Chondrocyte (in vitro differentiated cells): ENCODE measurements around the gene PRM3. TPM values are rescaled to one million over a fixed set of nuclear protein-coding genes. Genes with fewer than 3 reads are reported as not detected.

Experiments used
- DNase-seq: peaks from one replicate; pipeline ENCODE4 v3.0.0; 2021; ENCODE audit warnings: mixed read lengths, low spot score
- H3K27ac Mint-ChIP-seq: one replicate; pipeline ENCODE4 v1.8.0; 2021; ENCODE audit warnings: mild to moderate bottlenecking, moderate library complexity, mixed read lengths; ENCODE audit not compliant: unreplicated experiment
- H3K27me3 Mint-ChIP-seq: 2 replicates; pipeline ENCODE4 v1.8.0; 2021; ENCODE audit warnings: low read depth, mixed read lengths
- H3K36me3 Mint-ChIP-seq: 2 replicates; pipeline ENCODE4 v1.8.0; 2021; ENCODE audit warnings: low read depth, mixed read lengths
- H3K4me1 Mint-ChIP-seq: 2 replicates; pipeline ENCODE4 v1.8.0; 2021; ENCODE audit warnings: low read depth, mild to moderate bottlenecking, mixed read lengths
- H3K4me3 Mint-ChIP-seq: one replicate; pipeline ENCODE4 v1.8.0; 2021; ENCODE audit warnings: mild to moderate bottlenecking, moderate library complexity, mixed read lengths; ENCODE audit not compliant: unreplicated experiment
- H3K9me3 Mint-ChIP-seq: 2 replicates; pipeline ENCODE4 v1.8.0; 2021; ENCODE audit warnings: low read depth, mixed read lengths
- total RNA-seq: library from RNA; stranded (reverse); gene quantifications from 3 replicates; pipeline ENCODE4 v1.2.1, GENCODE V29; 2021
- TF ChIP-seq, protein P1 (sequence below): fragments of 200-600 bp; sonication (generic); IDR thresholded peaks from 2 replicates; pipeline ENCODE4 v1.5.0; 2021; ENCODE audit warnings: antibody characterized with exemption, mild to moderate bottlenecking, moderate library complexity

The PRM3 gene
- total RNA-seq, 1 donor from 2014 or later = not detected

DNA sequence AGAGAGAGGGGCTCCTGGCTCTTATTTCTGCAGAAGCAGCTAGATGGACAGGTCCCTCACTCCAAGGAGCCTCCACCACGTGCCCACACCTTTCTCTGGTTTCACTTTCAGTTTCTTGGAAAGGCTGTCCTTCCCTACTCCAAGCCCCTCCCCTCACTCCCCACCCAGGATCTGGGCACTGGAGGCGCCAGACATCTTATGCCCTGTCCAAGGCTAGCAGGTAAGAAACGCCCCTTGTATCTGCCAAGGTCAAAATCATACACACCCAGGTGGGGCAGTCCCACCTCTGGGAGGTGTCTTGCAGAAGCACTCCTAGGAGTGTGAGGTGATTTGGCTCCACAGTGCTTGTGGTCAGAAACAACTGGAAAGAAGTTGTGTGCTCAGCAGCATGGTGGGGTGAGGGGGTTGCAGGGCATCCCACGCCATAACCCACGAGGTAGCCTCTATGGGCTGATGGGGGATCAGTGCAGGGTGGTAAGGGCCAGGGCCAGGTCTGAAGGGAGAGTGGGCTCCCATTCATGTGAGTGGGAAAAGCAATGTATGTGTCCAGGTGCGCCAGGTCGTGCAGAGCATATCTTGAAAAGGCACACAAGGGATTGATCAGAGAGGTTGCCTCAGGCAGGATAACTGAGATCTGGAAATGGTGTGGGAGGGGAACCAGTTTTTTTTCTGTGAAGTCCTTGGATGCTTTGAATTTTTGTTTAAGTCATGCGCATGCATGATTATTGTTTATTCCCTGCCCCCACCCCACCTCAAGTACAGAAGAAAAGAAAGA is 39.5 kb upstream of the PRM3 start:
- no peaks in the 10 kb centered on the region for H3K9me3 Mint-ChIP-seq
- H3K4me1 Mint-ChIP-seq = peaks cover 50% of the 10 kb centered on the region
- TF ChIP-seq, protein P1, sequence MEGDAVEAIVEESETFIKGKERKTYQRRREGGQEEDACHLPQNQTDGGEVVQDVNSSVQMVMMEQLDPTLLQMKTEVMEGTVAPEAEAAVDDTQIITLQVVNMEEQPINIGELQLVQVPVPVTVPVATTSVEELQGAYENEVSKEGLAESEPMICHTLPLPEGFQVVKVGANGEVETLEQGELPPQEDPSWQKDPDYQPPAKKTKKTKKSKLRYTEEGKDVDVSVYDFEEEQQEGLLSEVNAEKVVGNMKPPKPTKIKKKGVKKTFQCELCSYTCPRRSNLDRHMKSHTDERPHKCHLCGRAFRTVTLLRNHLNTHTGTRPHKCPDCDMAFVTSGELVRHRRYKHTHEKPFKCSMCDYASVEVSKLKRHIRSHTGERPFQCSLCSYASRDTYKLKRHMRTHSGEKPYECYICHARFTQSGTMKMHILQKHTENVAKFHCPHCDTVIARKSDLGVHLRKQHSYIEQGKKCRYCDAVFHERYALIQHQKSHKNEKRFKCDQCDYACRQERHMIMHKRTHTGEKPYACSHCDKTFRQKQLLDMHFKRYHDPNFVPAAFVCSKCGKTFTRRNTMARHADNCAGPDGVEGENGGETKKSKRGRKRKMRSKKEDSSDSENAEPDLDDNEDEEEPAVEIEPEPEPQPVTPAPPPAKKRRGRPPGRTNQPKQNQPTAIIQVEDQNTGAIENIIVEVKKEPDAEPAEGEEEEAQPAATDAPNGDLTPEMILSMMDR = no peak
- no peaks in the 10 kb centered on the region for H3K36me3 Mint-ChIP-seq
- H3K27ac Mint-ChIP-seq = peak overlapping the region; percentile 19
- no peak for DNase-seq
- no peak overlapping the region for H3K4me3 Mint-ChIP-seq
- no peaks in the 10 kb centered on the region for H3K27me3 Mint-ChIP-seq

DNA sequence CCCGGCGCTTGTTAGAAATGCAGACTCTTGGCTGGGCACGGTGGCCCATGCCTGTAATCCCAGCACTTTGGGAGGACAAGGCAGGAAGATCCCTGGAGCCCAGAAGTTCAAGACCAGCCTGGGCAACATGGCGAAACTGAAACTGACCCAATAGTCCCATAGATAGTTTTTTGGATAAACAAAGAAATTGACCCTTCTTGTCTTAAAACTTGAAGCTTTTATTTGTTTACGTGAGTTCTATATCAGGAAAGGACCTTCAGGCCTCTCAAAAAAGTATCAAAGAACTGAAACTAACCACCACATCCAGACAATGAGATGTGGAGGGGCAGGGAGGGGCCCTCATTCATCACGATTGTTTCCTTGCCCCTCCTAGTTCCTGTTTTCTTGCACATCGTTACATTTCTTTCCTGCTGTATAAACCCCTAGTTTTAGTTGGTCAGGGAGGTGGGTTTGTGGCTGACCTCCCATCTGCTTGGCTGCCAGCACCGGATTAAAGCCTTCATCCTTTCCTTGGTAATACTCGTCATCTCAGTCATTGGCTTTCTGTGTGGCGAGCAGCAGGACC is 37.6 kb upstream of the PRM3 start:
- H3K27me3 Mint-ChIP-seq = no peaks in the 10 kb centered on the region
- H3K36me3 Mint-ChIP-seq = peaks cover 2% of the 10 kb centered on the region
- no peak overlapping the region for H3K27ac Mint-ChIP-seq
- no peaks in the 10 kb centered on the region for H3K9me3 Mint-ChIP-seq
- DNase-seq = no peak
- no peak overlapping the region for H3K4me3 Mint-ChIP-seq
- H3K4me1 Mint-ChIP-seq = peaks cover 43% of the 10 kb centered on the region
- TF ChIP-seq, protein P1 = no peak

DNA sequence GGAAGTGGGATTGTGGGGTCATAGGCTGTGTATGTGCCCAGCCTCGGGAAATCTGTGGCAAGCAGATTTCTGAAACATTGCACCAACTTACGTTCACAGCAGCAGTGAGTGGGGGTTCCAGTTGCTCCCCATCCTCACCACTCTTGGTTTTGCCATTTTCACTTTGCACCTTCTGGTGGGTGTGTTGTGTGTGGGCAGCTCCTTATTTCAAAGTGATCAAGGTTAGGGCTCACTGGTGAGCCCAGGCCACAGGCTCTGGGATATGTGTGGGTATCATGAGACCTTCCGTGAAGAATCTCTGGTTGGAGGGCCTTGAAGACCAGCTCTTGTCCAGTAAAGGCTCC is 37.2 kb upstream of the PRM3 start:
- Mint-ChIP-seq H3K36me3 (peaks cover 2% of the 10 kb centered on the region), H3K9me3 (no peaks in the 10 kb centered on the region), H3K27me3 (no peaks in the 10 kb centered on the region), H3K27ac (no peak overlapping the region), H3K4me1 (peaks cover 40% of the 10 kb centered on the region), H3K4me3 (no peak overlapping the region)
- TF ChIP-seq, protein P1 = no peak
- DNase-seq = no peak

DNA sequence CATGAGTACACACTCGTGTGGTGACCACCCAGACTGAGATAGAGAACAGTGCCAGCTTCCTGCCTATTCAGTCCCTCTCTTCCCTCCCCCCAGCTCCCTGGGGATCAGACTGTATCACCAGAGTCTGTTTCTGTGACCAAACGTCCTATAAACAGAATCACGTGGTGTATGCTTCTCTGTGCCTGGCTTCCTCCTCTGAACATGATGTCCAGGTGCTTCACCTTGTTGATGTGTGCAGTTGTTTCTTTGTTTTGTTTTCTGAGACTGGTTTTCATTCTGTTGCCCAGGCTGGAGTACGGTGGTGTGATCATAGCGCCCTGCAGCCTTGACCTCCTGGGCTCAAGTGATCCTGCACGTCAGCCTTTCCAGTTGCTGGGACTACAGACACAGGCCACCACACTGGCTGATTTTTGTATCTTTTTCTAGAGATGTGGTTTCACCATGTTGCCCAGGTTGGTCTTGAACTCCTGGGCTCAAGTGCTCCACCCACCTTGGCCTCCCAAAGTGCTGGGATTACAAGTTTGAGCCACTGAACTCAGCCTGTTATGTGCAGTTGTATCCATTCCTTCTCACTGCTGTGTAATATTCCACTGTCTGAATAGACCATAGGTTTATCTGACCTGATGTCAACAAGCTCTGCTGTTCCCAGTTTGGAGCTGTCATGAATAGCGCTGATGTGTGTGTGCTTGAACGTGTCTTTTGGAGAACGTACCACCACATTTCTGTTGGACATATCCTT is 36.6 kb upstream of the PRM3 start:
- TF ChIP-seq, protein P1 = no peak
- Mint-ChIP-seq H3K27ac (no peak overlapping the region), H3K27me3 (no peaks in the 10 kb centered on the region), H3K9me3 (no peaks in the 10 kb centered on the region), H3K4me1 (peaks cover 34% of the 10 kb centered on the region), H3K36me3 (peaks cover 2% of the 10 kb centered on the region), H3K4me3 (no peak overlapping the region)
- no peak for DNase-seq

DNA sequence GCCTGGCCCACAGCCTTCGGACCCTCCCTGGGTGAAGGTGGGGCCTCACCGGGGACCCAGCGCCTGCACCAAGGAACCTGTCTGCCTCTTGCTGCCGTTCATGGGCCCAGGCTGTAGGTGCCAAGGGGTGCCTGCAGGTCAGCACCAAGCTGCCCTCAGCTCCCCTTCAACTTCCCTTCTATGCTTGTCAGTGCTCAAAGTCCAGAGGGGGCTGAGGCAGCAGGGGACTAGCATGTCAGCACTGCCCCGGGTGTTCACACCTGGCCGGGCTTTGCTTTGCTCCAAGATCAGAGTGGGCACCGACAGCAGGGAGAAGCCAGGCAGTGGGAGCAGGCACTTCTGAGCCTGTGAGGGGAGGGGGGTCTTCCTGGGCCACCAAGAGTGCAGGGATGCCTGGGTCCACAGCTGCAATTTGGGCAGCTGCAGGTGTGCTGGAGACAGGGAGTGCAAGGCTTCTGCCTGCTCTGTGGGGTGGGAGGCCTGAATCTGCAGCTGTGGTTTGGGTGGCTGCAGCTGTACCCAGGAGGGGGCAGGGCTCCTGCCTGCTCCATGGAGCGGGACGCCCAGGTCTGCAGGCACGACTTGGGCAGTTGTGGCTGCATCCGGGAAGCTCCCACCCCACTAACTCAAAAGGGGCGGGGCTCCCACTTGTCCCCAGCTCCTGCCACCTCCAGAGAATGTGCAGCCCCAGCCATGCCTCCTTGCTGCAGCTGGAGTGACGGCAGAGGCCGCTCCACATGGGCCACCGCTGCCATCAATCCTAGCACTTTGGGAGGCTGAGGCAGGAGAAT is 35.3 kb upstream of the PRM3 start:
- TF ChIP-seq, protein P1 = no peak
- H3K9me3 Mint-ChIP-seq = no peaks in the 10 kb centered on the region
- H3K4me3 Mint-ChIP-seq = no peak overlapping the region
- H3K27ac Mint-ChIP-seq = no peak overlapping the region
- DNase-seq = no peak
- peaks cover 30% of the 10 kb centered on the region for H3K4me1 Mint-ChIP-seq
- H3K36me3 Mint-ChIP-seq = peaks cover 2% of the 10 kb centered on the region
- no peaks in the 10 kb centered on the region for H3K27me3 Mint-ChIP-seq
